HG02884 (cell line): ENCODE measurements around the gene YAP1.
A peak's percentile ranks its signal among the peaks of the same experiment; 100 is the strongest.
"Not testable (repeated sequence)": the region's sequence is repeated elsewhere in the genome, so short reads cannot be mapped to it uniquely, and the experiment has no call there.

Source experiments
- ATAC-seq: cut with Tn5 transposase; IDR thresholded peaks from one replicate; pipeline ENCODE4 v1.9.1; 2021; ENCODE audit warnings: mild to moderate bottlenecking, moderate library complexity; ENCODE audit not compliant: unreplicated experiment

YAP1 gene

DNA sequence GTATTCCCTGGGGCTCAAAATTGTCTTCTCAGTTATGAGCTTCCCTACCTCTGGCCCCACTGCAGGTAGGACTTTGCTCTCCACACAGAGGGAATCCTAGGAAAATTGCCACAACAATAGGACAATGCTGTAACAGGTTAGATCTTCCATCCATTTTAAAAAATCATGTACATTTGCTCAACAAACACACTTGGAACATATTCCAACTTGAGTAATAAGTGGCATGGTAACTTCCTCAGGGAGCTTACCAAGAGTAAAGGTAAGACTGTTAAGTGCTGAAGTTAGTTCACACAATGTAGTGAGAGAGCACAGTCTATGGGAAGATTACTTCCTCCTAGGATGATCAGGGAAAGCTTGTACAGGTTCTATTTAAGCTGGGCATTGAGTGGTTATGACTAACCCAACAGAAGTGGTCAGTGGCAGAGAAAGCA lies 128.2 kb downstream of the YAP1 start:
- ATAC-seq: no peak

DNA sequence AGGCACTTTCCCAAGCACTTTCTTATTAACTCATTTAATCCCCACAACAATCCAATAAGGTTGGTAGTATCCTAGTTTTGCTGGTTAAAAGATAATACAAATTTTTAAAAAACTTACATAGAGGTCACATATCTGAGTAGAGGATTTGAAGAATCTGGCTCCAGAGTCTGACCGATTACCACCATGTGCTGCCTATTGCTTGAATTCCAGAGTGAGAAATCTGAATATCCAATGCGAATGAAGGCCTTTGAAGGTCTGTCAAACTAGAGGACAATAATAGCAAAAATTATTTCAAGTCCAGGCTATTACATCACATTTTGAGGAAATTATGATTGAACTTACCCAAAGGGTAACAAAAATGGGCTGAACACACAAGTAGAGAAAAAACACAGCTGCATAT lies 129.2 kb downstream of the YAP1 start:
- no peak for ATAC-seq

DNA sequence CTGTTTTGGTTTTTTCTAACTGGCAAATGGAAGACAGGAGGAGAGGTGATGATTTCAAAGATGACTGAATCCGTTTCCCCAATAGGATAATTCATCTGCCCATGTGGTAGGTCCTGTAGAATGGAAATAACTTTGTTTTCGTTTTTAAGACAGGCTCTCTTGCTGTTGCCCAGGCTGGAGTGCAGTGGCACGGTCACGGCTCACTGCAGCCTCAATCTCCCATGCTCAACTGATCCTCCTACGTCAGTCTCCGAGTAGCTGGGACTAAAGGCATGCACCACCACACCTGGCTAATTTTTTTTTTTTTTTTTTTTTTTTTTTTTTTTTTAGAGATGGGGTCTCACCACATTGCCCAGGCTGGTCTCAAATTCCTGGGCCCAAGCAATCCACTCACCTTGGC lies 129.7 kb downstream of the YAP1 start:
- no peak for ATAC-seq

DNA sequence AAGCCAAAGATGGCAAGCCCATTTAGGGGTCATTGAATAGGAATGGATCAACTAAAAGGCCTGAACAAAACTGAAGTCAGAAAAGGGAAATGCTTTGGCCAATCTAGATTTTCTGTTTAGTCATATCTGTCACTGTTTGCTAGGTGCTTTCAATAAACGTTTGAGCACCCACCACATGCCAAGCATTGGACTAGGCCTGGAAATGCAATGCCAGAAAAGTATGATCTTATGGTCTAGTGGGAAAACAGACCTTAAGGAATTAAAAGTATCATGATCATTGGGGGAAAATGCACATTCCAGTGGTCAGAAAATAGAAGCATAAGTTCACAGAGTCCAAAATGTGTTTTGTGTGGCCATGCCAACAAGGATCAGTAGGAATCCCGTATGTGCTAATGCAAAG lies 130.3 kb downstream of the YAP1 start:
- peak; percentile 47 for ATAC-seq

DNA sequence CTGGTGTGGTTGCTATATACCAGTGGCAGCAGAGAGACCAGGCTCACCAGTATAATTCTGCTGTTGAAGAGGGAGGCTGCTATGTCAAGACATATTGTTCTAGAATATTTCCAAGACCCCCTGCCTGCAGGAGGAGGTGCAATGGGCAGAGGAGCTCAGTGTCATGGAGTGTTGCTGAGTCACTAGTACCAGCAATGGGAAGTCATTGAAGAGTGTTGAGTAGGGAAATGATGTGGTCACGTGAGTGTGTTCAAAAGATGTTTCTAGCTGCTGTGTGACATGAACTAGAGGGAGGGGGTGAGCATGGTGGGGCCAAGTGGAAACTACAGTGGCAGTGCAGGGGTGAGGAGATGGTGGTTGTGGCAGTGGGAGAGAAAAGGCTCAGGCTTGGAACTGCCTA lies 130.8 kb downstream of the YAP1 start:
- ATAC-seq: no peak

DNA sequence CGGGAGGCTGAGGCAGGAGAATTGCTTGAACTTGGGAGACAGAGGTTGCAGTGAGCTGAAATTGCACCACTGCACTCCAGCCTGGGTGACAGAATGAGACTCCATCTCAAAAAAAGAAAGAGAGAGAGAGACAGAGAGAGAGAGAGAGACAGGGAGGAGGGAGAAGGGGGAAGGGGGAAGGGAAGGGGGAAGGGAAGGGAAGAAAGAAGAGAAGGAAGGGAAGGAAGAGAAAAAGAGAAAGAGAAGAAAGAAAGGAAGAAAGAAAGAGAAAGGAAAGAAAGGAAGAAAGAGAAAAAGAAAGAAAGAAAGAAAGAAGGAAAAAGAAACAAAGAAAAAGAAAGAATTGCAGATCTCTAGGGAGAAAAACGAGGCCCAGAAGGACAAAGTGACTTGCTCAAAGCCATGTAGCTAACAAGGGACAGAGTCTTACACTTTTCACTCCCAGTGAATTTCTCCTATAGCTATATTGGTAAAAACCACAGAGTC lies 133.2 kb downstream of the YAP1 start:
- no peak for ATAC-seq

DNA sequence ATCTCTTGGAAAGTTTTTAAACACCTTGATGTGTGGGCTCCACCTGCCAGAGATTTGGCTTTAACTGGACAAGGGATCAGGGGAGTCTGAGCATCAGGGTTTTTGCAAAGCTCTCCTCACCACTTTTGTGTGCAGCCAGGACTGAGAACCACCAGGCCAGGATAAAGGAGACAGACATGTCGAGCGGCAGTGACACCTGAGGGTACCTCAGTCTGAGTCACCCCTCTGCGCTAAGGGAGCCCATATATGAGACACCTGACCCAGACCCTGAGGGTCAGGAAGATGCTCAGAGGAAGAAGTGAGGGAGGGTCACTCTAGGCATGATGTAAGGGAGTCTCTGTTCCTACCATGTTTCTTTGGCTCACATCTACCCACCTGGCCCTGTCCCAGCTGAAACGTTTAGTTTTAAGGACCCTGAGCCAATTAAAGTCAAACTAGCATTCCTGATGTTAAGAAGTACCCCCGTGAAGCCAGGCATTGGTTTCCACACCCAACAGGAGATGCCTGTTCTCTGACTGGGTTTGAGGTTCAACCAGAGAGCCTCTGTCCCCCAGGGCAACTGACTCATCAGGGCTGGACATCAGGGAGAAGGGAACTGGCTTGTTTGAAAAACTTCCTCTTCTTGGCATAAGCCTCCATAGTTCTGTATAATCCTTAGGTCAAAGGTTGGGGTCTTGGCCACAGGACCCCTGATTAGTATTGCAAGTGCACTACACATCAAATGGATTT lies 134.6 kb downstream of the YAP1 start:
- ATAC-seq: no peak

DNA sequence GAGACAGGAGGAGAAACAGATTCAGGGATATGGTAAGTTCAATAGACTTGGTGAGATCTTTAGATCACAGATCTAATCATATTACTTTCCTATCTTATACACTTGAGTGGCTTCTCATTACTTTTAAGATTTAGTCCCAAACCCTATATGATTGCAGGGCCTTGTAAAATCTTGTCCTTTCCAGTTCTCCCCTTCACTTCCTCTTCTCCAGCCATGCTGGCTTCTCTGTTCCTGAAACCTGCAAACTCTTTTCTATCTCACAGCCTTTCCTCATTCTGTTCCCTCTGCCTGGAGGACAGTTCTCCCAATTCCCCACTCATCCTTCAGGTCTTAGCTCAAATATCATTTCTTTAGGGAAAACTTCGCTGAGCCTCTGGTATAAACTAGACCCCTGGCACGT lies 141.2 kb downstream of the YAP1 start:
- ATAC-seq: no peak

DNA sequence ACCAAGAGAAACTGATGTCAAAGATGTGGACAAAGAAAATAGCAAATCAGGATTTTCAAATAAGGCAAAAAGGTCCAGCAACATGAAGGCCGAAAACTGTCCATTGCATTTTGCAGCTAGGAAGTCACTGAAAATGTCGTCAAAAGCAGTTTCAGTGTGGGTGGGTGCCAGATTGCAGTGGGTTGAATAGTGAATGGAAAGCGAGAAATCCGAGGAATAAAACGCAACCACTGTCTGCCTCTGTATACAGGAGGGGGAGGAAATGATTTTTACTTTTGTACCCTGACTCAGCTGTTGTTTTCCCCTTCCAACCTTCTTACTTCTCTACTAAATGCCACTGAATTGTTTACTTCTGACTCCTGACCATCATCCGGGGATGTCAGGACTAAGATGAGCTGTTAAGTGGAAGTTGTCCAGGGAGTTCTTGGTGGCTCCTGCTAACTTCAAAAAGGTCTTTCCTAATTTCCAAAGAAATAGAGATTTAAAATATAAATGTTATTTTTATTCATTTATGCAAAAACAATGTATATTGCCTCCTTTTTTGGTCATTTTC lies 142.2 kb downstream of the YAP1 start:
- no peak for ATAC-seq

DNA sequence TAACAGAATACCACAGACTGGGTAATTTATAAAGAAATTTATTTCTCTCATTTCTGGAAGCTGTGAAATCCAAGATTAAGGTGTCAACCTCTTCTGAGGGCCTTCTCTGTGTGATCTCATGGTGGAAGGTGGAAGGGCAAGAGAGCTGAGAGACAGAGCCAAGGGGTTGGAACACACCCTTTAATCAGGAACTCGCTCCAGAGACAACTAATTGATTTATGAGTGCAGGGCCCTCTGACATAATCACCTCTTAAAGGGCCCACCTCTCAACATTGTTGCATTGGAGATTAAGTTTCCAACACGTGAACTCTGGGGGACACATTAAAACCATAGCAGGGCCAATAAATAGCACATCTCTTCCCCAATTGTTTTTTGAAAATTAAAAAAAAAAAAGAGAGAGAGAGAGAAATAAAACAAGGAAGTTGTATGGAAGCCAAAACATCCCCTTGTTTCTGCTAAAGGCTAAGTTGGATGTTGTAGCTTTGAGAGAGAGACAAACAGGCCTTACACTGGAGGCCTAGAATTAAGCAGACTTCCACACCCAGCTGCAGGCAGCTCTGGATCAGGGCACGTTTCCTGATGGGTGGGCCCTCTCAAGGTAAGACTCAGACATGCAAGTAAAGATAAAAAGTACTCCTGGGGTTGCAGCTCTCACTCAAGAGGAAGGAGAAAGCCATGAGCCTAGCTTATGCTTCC lies 142.9 kb downstream of the YAP1 start:
- ATAC-seq: no peak

DNA sequence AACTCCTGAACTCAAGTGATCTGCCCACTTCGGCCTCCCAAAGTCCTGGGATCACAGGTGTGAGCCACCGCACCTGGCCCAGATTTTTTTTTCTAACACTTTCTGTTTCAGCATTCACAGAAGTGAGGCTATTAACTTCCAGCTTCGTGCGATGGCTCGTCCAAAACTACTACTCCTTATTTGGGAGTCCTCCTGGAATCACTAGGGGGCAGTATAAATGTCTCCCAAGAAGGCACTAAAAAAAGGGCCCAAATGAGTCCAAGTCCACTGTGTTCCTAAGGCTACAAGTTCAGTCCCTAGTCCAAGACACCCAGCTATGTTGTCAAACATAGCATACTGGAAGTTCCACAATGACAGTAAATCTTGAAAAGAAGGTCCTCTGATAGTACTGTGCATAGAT lies 143.8 kb downstream of the YAP1 start:
- no peak for ATAC-seq

DNA sequence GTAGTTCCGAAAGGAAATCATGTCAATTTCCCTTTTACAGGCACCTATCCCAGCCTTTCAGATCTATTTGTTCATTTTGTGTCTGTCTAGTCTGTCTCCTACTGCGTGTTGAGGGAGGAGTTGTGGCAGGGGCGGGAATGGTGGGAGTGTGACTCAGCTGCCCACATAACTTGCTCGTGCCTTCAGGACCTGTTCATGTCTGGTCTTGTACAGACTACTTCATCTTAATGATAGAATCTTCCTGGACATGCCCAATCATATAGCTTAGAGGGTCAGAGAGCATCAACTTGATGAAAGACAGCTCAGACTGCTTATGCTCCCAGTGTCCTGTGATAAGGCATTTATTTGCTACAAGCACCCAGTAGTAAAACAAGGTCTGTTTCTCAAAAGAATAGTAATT lies 146.0 kb downstream of the YAP1 start:
- ATAC-seq: no peak

DNA sequence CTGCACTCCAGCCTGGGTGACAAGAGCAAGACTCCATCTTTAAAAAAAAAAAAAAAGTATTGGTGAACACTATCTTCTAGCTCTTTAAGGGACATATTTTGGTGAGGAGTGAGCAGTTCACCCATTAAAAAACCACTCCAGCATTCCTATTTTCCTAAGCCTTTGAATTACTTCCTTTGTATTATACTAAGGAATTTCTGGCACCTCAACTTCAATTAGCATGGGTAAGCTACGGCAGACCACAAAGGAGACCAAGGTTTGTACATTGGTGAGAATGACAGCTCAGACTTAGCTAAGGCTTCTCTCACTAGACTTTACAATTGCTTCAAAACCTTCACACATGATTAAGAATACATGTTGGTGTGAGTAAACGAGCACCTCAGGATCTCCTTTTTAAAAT lies 150.0 kb downstream of the YAP1 start:
- ATAC-seq: no peak

DNA sequence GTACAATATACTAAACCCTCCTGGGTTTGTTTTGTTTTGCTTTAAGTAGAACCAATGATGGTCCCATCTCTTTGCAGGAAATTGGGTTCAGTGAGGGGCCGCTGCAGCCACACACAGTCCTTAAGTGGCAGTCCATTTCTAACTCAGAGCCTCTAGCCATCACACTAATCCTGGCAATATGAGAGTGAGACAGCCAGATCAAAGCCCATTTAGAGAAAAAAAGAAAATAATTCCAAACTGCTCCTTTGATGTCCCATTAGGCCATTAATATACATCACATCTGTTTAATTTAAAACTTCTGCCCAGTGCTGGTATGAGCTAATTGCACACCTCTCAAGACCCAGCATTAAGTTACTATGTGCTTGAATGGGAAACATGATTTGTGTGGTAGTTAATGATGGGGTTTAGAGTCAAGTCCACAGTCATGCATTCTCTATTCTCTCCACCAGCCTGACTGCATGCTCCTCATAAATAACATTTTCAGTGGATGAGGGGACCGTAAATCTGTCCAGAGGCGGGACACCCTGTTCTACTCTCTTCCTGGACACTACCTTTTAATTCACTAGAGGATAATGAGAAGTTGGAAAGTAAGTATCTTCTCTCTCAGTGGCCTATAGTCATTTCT lies 153.2 kb downstream of the YAP1 start:
- no peak for ATAC-seq

DNA sequence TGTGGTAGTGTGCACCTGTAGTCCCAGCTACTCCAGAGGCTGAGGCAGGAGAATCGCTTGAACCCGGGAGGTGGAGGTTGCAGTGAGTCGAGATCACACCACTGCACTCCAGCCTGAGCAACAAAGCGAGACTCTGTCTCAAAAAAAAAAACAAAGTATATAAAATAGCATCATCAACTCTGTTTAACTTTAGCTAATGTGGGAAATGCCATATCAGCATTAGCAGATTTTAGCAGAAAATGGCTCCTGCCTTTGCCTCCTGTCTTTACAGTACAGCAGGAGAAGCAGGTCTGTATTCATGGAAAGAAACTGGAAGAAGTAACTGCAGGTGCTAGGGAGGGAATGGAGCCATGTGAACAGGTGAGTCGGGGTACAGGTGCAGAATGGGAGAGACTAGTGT lies 154.5 kb downstream of the YAP1 start:
- ATAC-seq: not testable (repeated sequence)

DNA sequence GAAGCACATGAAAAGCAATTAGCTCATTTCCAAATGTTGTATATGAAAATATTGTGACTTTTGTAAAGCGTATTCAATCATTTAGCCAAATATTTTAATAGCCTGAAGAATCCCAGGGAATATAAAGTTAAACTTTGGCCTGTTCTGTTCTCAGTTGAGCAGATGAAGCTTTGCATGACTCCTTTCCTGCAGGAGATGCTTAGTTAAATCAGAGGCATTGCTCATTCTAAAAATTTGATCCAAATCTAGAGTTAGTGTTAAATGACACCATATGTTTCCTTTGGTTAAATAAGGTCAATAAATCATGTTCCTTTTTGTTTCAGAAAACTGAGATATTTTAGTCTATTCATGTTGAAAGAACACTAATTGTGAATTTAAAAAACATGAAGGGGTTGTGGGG lies 155.9 kb downstream of the YAP1 start:
- ATAC-seq: no peak

DNA sequence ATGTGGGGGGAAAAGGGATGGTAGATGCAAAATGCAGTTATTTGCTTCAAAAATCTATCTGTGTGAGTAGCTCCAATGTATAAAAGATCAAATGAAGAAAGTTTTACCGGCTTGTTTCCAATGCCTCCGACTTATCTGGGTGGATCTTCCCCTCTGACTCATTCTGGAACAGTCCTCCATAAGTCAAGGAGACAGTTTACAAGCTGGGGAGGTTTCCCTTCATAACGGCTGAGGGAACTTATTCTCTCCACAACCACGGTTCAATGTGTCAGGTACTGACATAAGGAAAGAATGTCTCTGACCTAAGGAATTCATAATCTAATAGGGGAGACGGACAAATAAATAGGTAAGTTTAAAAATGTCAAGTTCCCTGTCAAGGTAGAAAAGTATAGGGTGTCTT lies 157.4 kb downstream of the YAP1 start:
- no peak for ATAC-seq

DNA sequence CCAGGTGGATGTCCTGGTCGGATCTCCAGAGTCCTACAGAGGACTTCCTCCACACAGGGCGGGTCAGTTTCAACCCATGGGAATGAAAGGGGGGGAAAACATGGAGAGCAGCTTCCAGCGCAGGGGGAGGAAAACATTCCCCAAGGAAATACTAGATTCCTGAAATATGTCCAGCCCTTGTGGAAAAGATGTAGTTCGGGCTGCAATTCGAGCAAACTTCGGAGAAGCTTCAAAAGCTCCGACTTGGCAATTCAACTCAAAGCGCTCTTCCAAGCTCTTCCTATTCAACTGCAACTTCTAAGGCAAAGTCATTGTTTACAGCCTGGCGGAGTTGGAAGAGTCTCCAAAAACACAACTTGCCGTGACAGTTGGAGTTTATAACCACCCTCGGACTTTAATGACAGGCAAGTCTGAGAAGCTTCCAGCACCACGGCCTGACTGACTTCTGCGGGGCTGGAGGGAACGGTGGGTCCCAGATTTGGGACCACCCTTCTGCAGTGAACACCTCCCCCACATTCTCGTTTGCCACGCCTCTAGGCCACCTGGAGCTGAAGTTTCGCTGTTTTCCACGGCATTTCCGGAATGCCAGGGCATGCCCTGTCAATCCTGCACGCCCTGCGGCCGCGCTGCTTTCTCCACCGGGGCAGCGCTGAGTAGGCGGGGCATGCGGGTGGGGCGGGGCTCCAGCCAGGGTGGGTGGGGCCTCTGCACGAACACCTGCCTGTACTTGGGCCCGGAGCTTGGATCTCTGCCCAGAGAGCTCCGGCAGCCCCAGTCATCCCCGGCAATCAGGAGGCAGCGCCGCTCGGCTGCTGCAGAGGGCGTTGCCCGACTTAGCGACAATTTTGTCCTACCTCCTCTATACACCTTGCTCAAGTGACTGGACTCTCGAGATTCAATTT lies 158.1 kb downstream of the YAP1 start:
- ATAC-seq: peak; percentile 88

DNA sequence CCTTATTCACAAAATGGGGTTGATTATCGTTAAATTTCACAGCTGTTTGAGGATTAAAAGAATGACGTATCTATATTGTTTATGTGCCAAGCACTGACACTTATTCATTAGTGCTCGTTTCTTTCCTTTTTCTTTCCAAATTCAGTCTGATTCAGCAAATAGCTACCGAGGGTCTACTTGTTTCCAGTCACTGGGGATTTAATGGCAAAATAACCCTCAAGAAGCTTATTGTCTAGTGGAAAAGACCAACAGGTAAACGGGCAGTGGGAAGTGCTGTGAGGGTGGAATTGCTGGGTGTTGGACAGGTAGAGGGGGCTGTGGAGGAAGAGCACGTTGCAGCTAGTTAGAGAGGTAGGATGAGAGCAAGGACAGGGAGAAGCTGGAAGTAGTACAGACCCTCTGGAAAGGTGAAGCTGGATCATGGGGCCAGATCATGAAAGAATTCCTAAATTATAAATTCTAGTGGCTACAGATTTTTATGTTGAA lies 158.8 kb downstream of the YAP1 start:
- ATAC-seq: no peak

DNA sequence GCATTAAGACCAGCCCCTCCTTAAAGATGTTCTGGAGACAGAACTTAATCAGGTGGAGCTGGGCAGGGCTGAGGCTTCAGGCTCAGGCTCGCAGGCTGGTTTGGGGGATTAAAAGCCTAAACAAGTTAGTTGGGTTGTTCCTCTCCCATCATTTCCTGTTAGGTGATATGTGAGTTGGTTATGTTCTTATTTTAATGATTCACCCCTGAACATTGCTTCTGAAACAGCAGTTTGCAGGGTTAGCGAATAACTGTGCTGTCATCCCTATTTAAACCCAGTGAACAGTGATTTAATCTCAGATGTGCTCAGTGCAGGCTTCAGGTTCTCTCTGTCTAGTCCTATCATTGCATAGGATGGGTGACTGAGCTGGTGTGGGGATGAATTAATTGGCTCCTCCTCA lies 159.7 kb downstream of the YAP1 start:
- ATAC-seq: no peak
